NCI-H510A treated with DMSO at 0.1 percent for 48 hours (cell line): ENCODE measurements around the gene KDM4B.
"Not testable (repeated sequence)": the region's sequence is repeated elsewhere in the genome, so short reads cannot be mapped to it uniquely, and the experiment has no call there.

Experiments
- DNase-seq: peaks from one replicate; lab custom pipeline; 2025; lab: John Stamatoyannopoulos, UW

KDM4B gene

DNA sequence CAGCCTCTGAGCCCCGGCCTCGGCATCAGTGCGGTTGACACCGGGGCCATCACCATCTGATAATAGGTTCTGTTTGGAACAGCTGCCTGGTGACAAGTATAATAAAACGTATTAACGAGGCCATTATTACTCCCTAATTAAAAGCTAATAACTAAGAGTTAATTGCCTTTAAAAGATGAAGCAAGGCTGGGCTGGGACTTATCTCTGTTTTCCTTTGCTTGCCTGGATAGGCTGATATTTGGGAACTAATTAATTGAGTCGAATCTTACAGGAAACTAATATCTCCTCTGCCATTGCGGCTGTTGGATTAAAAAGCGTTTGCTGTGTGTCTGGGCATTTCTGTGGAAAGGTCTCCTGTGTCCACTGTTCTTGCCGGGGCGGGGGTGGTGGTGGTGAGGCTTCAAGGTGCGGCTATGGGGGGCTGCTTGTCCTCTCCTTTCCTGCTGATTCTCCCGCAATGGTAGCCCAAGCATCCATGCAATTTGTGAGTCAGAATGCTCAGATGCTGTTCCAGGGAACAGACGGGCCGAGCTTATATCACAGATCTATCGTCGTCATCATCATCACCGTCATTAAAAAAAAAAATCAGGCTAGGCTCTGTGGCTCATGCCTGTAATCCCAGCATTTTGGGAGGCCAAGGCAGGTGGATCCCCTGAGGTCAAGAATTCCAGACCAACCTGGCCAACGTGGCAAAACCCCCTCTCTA, 209.0 kb downstream of the KDM4B start:
- DNase-seq: no peak

DNA sequence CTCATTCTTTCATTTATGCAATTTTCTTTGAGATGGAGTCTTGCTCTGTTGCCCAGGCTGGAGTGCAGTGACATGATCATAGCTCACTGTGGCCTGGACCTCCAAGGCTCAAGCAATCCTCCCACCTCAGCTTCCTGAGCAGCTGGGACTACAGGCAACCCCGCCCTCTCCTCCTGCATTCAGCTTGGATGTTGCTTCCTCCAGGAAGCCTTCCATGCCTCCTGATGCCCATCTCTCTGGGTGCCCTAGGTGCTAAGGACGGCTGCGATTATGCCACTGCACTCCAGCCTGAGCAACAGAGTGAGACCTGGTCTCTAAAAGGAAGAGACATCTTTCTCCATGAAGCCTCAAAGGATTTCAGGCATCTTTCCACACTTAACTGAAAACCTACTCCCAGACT, 209.9 kb downstream of the KDM4B start:
- DNase-seq: no peak

- DNase-seq: no peak
Measured at GRCh38 chr19:5179256-5179655, 210.3 kb downstream of the KDM4B start.

- DNase-seq: no peak
Measured at GRCh38 chr19:5181329-5181728, 212.4 kb downstream of the KDM4B start.

- DNase-seq: no peak
Measured at GRCh38 chr19:5182751-5183150, 213.8 kb downstream of the KDM4B start.

DNA sequence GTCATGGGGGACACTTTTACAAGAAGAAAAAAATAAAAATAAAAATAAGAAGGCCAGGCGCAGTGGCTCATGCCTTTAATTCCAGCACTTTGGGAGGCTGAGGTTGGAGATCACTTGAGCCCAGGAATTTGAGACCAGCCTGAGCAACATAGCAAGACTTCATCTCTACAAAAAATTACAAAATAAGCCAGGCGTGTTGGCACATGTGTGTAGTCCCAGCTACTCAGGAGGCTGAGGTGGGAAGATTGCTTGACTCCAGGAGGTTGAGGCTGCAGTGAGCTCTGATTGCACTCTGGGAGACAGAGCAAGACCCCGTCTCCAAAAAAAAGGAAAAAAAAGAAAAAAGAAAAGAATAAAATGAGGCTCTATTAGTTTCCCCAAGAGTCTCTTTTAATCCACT, 214.7 kb downstream of the KDM4B start:
- no peak for DNase-seq

DNA sequence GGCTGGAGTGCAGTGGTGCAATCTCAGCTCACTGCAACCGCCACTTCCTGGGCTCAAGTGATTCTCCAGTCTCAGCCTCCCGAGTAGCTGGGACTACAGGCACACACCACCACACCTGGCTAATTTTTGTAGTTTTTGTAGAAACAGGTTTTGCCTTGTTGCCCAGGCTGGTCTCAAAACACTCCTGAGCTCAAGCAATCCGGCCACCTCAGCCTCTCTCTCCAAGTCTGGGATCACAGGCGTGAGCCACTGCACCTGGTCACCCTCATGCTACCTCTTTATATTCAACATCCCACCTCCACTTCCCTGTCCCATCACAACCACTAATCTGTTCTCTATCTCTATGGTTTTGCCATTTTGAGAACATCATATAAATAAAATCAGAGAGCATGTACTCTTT, 216.0 kb downstream of the KDM4B start:
- DNase-seq: no peak

DNA sequence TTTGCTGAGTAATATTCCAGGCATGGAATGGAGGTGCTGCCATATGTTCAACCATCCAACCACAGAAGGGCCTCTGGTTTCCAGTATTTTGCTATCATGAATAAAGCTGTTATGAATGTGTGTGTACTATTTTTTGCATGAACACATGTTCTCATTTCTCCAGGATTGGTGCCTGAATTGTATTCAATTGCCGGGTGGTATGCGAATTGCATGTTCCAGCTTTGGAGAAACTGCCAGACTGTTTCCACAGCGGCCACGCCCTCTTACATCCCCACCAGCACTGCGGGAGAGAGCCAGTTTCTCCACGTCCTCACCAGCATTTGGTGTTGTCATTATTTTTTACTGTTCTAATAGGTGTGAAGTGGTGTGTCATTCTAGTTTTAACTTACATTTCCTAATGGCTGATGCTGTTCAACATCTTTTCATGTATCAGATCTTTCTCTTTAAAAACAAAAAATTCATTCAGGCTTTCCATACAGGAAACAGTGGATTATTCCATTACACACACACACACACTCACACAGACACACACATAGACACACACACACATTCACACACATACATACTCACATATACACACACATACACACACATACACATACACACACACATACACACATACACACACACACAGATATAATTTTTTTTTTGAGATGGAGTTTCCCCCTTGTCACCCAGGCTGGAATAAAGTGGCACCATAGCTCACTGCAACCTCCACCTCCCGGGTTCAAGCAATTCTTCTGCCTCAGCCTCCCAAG, 217.6 kb downstream of the KDM4B start:
- no peak for DNase-seq

GRCh38 chr19:5188548-5189317, 219.8 kb downstream of the KDM4B start:
- DNase-seq: no peak

GRCh38 chr19:5189318-5189607, 220.3 kb downstream of the KDM4B start:
- DNase-seq: no peak

- DNase-seq: no peak
Measured at GRCh38 chr19:5191091-5191490, 222.2 kb downstream of the KDM4B start.

DNA sequence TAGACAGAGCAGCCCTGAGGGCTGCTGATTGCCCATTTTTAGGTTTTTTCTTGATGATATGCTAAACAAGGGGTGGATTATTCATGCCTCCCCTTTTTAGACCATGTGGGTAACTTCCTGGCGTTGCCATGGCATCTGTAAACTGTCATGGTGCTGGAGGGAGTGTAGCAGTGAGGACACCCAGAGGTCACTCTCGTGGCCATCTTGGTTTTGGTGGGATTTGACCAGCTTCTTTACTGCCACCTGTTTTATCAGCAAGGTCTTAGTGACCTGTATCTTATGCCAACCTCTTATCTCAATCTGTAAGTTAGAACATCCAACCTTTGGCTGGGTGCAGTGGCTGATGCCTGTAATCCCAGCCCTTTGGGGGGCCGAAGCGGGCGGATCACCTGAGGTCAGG, 223.7 kb downstream of the KDM4B start:
- no peak for DNase-seq

- no peak for DNase-seq
Measured at GRCh38 chr19:5193192-5193591, 224.3 kb downstream of the KDM4B start.

DNA sequence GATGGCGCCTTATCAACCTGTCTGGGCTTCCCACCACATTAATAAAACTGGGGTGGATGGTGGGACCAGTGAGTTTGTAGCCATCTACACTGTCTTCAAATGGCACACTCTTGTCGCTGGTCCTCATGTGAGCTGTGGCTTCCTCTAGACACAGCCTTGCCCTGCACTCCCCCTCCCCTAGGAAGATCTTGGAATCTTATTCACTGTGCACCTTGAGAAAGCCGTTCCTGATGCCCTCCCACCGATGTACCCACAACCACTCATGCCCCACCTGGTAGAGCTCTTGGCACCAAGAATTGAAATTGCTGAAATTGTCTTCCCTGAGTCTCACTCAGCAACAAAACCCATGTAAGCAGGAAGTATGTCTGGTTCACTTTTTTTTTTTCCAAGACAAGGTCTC, 225.7 kb downstream of the KDM4B start:
- no peak for DNase-seq

DNA sequence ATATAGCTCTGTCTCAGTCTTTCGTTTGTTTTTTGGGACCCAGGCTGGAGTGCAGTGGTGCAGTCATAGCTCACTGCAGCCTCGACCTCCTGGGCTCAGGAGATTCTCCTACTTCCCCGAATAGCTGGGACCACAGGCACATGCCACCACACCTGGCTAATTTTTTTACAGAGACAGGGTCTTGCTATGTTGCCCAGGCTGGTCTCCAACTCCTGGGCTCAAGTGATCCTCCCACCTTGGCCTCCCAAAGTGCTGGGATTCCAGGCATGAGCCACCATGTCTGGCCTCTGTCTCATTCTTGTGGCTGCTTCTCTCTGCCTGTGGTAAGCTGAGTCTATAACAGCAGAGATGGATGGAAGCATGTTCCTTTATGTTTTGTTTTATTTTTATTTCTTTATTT, 226.7 kb downstream of the KDM4B start:
- DNase-seq: not testable (repeated sequence)

DNA sequence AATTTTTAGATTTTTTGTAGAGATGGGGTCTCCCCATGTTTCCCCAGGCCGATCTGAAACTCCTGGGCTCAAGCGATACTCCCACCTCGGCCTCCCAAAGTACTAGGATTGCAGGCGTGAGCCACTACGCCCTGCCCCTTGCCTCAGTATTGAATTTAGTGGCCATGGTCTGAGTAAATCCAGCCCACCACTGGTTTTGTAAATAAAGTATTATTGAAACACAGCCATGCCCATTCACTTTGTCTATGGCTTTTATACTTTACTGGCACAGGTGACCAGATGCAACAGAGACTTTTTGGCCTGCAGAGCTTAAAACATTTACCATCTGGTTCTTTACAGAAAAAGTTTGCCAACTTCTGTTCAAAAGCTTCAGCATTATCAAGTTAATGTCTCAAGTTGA, 227.9 kb downstream of the KDM4B start:
- no peak for DNase-seq

DNA sequence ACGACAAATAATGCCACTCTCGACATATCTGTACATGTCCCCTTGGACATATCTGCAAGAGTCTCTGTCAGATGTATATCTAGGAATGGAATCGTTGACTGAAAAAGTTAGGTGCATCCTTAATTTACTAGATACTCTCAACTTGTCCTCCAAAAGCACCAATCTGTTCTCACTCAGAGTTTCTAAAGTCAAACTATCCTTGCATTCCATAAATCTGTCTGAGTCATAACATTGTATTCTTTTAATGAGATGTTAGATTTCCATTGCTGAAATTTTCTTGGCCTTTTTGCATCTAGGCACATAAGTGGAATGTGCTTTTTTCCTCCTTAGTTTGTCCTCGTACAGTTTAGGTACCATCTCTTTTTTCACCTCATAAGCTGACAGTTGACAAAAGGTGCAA, 231.9 kb downstream of the KDM4B start:
- DNase-seq: no peak

DNA sequence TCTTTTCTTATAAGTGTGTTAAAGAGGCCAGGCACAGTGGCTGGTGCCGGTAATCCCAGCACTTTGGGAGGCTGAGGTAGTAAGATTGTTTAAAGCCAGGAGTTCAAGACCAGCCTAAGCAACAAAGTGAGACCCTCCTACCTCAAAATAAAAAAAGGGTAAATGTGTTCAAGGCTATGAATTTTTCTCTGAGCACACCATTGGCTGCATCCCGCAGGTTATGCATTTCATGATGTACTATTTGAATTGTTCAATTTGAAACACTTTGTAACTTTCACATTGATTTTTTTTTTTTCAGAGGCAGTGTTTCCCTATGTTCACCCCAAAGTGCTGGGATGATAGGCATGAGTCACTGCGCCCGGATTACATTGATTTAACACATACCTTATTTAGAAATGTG, 233.6 kb downstream of the KDM4B start:
- DNase-seq: no peak
